ENCODE measurements around the gene DGKI. TPM values are rescaled to one million over a fixed set of nuclear protein-coding genes. Genes with fewer than 3 reads are reported as not detected.

Gene DGKI
- total RNA-seq, 1 experiment from 2014 or later = 0.55 TPM

DNA sequence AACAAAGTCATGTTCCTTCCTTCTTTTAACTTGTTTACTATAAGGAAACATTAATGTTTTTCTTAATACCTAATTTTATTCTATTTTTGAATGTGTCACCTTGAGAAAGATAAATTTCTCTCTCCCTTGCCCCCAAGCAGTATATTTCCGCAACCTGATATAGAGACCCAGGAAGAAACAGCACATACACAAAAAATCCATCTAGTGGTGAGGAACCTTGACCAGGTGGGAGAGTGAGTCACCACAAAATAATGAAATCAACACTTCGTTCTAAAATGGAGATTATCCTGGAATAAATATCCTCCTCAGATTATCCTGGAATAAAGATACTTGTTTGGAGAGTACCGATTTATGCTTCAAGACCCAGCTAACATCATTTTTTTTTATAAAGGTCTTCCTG lies 270.3 kb downstream of the DGKI start:
- no peaks in the 10 kb centered on the region for H3K36me3 Mint-ChIP-seq (ENCODE audit: insufficient read depth in 1 of 3, low read depth in 3 of 3)

More for the DNA sequence above, 270.3 kb downstream of the DGKI start:
- Histone ChIP-seq H3K9me3 (ENCODE audit: control insufficient read depth, low read depth, low read length) (no peaks in the 10 kb centered on the region), H2BK15ac (ENCODE audit: low read depth, low read length) (no peak overlapping the region), H2AFZ (ENCODE audit: low read length) (no peak overlapping the region), H4K91ac (ENCODE audit: insufficient read length, low read depth, low read length) (no peak overlapping the region), H4K5ac (ENCODE audit: insufficient read length, low read depth, low read length) (no peak overlapping the region), H3K56ac (ENCODE audit: insufficient read length, low read depth, low read length) (no peak overlapping the region), H3K18ac (ENCODE audit: insufficient read length, low read depth, low read length) (no peak overlapping the region), H3K23me2 (ENCODE audit: insufficient read length, low read depth, low read length, poor library complexity, severe bottlenecking) (no peaks in the 10 kb centered on the region), H2AK5ac (ENCODE audit: insufficient read length, low read length) (no peak overlapping the region), H4K20me1 (ENCODE audit: control insufficient read depth, insufficient read depth, insufficient read length) (no peaks in the 10 kb centered on the region), H3K79me1 (ENCODE audit: insufficient read depth, low read depth, low read length, poor library complexity, severe bottlenecking) (no peaks in the 10 kb centered on the region), H3T11ph (ENCODE audit: low read length) (no peak overlapping the region), H2BK120ac (ENCODE audit: low read depth, low read length, poor library complexity, severe bottlenecking) (no peak overlapping the region), H3K23ac (ENCODE audit: insufficient read length, low read depth, low read length) (no peak overlapping the region), H3K27ac (ENCODE audit: insufficient read length, low read depth, low read length) (no peak overlapping the region), H4K8ac (replicated peaks; ENCODE audit: insufficient read length, low read depth, low read length) (no peak overlapping the region), H3K4me2 (ENCODE audit: insufficient read depth, insufficient read length, low read length) (no peak overlapping the region), H2BK12ac (ENCODE audit: insufficient read length, low read depth, low read length) (no peak overlapping the region), H3K4ac (ENCODE audit: low read depth, low read length) (no peak overlapping the region), H3K4me1 (ENCODE audit: insufficient read depth, low read length) (peaks cover 4% of the 10 kb centered on the region; the same call in 1 of the 2 replicates), H2BK20ac (ENCODE audit: low read depth, low read length, poor library complexity, severe bottlenecking) (no peak overlapping the region), H3K79me2 (ENCODE audit: insufficient read depth, low read length) (no peaks in the 10 kb centered on the region), H3K9ac (ENCODE audit: extremely low read depth, insufficient read length, low read length) (no peak overlapping the region), H3K14ac (ENCODE audit: insufficient read depth, low read length) (no peak overlapping the region), H2BK5ac (ENCODE audit: insufficient read length, low read length) (no peak overlapping the region), H3K27me3 (ENCODE audit: insufficient read depth, low read length) (no peaks in the 10 kb centered on the region)
- TF ChIP-seq, protein P1, sequence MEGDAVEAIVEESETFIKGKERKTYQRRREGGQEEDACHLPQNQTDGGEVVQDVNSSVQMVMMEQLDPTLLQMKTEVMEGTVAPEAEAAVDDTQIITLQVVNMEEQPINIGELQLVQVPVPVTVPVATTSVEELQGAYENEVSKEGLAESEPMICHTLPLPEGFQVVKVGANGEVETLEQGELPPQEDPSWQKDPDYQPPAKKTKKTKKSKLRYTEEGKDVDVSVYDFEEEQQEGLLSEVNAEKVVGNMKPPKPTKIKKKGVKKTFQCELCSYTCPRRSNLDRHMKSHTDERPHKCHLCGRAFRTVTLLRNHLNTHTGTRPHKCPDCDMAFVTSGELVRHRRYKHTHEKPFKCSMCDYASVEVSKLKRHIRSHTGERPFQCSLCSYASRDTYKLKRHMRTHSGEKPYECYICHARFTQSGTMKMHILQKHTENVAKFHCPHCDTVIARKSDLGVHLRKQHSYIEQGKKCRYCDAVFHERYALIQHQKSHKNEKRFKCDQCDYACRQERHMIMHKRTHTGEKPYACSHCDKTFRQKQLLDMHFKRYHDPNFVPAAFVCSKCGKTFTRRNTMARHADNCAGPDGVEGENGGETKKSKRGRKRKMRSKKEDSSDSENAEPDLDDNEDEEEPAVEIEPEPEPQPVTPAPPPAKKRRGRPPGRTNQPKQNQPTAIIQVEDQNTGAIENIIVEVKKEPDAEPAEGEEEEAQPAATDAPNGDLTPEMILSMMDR (conservative IDR thresholded peaks at IDR 0.05) = no peak
- H3K4me1 Mint-ChIP-seq = peaks cover 6 to 11% of the 10 kb centered on the region in 2 experiments
- no peaks in the 10 kb centered on the region for H3K9me3 Mint-ChIP-seq
- no peaks in the 10 kb centered on the region for H3K27me3 Mint-ChIP-seq (ENCODE audit: low read depth)
- no peak for DNase-seq
- no CpG with 5 or more reads among the region's 3 CpGs for WGBS (ENCODE audit: extremely low coverage, insufficient read length, low lambda C conversion rate)
- no peak overlapping the region for H3K4me3 Mint-ChIP-seq
- H3K27ac Mint-ChIP-seq = no peak overlapping the region
